HepG2 (cell line): ENCODE measurements around the gene FANCE. TPM values are rescaled to one million over a fixed set of nuclear protein-coding genes. Genes with fewer than 3 reads are reported as not detected.

ENCODE experiments used
- ATF2 ChIP-seq: sonication (generic); formaldehyde crosslinking; IDR thresholded peaks from 2 replicates; pipeline ENCODE4 v1.4.0; 2020; ENCODE audit warnings: missing genetic modification reagents
- ATM ChIP-seq: fragments of 450-650 bp; IDR thresholded peaks from 2 replicates; pipeline ENCODE4 v1.7.1; 2017; ENCODE audit warnings: mild to moderate bottlenecking, borderline replicate concordance
- CENPBD1 ChIP-seq: sonication (generic); formaldehyde crosslinking; IDR thresholded peaks from 2 replicates; pipeline ENCODE4 v1.8.0; 2022; ENCODE audit warnings: missing genetic modification reagents, low read depth, mild to moderate bottlenecking, borderline replicate concordance
- E2F1 ChIP-seq: sonication (generic); formaldehyde crosslinking; IDR thresholded peaks from 2 replicates; pipeline ENCODE4 v1.5.0; 2020; ENCODE audit warnings: missing genetic modification reagents
- ETV5 ChIP-seq: IDR thresholded peaks from 2 replicates; pipeline ENCODE4 v1.6.1; 2018; ENCODE audit warnings: missing biosample characterization, missing genetic modification reagents, inconsistent platforms, borderline replicate concordance
- FOXO1 ChIP-seq: sonication (generic); formaldehyde crosslinking; IDR thresholded peaks from 2 replicates; pipeline ENCODE4 v1.4.0; 2020; ENCODE audit warnings: missing genetic modification reagents
- GLMP ChIP-seq: sonication (generic); formaldehyde crosslinking; IDR thresholded peaks from 2 replicates; pipeline ENCODE4 v1.9.0; 2021; ENCODE audit warnings: missing genetic modification reagents, mild to moderate bottlenecking, borderline replicate concordance
- HCFC1 ChIP-seq: fragments of 150-350 bp; IDR thresholded peaks from 2 replicates; pipeline ENCODE4 v1.6.1; 2014; ENCODE audit warnings: low read depth, low read length
- HNRNPL ChIP-seq: fragments of 200-400 bp; formaldehyde crosslinking; IDR thresholded peaks from 2 replicates; pipeline ENCODE4 v1.6.1; 2017; ENCODE audit warnings: mild to moderate bottlenecking, low read depth, low read length
- KAT8 ChIP-seq: IDR thresholded peaks from 2 replicates; pipeline ENCODE4 v1.6.1; 2016; ENCODE audit warnings: missing genetic modification reagents, missing compliant biosample characterization
- MAX ChIP-seq: IDR thresholded peaks from 2 replicates; pipeline ENCODE4 v1.6.1; 2012; ENCODE audit warnings: inconsistent platforms
- NFIC ChIP-seq: IDR thresholded peaks from 2 replicates; pipeline ENCODE4 v1.6.1; 2012; ENCODE audit warnings: mild to moderate bottlenecking, low read length, inconsistent platforms
- NKX3-1 ChIP-seq: sonication (generic); formaldehyde crosslinking; IDR thresholded peaks from 2 replicates; pipeline ENCODE4 v1.5.0; 2020; ENCODE audit warnings: missing genetic modification reagents
- RCOR2 ChIP-seq: IDR thresholded peaks from 2 replicates; pipeline ENCODE4 v1.6.1; 2016; ENCODE audit warnings: missing biosample characterization, missing genetic modification reagents
- RXRA ChIP-seq: sonication (generic); formaldehyde crosslinking; IDR thresholded peaks from 2 replicates; pipeline ENCODE4 v1.5.1; 2020; ENCODE audit warnings: missing genetic modification reagents
- SPEN ChIP-seq: sonication (generic); formaldehyde crosslinking; IDR thresholded peaks from 2 replicates; pipeline ENCODE4 v1.5.1; 2020; ENCODE audit warnings: low read depth, mild to moderate bottlenecking, missing genetic modification reagents
- ZNF143 ChIP-seq: sonication (generic); formaldehyde crosslinking; IDR thresholded peaks from 2 replicates; pipeline ENCODE4 v1.4.0; 2020; ENCODE audit warnings: missing genetic modification reagents
- ZNF256 ChIP-seq: sonication (generic); formaldehyde crosslinking; conservative IDR thresholded peaks from 2 replicates; pipeline ENCODE4 v1.4.0; 2020; ENCODE audit warnings: missing genetic modification reagents
- ZNF512 ChIP-seq: sonication (generic); formaldehyde crosslinking; IDR thresholded peaks from 2 replicates; pipeline ENCODE4 v1.4.0; 2020; ENCODE audit warnings: mild to moderate bottlenecking, missing genetic modification reagents
- ZNF556 ChIP-seq: sonication (generic); formaldehyde crosslinking; IDR thresholded peaks from 2 replicates; pipeline ENCODE4 v1.4.0; 2020; ENCODE audit warnings: mild to moderate bottlenecking, missing genetic modification reagents, borderline replicate concordance
- ZNF558 ChIP-seq: sonication (generic); formaldehyde crosslinking; IDR thresholded peaks from 2 replicates; pipeline ENCODE4 v1.9.0; 2022; ENCODE audit warnings: mild to moderate bottlenecking, missing genetic modification reagents, borderline replicate concordance
- ZNF790 ChIP-seq: sonication (generic); formaldehyde crosslinking; IDR thresholded peaks from 2 replicates; pipeline ENCODE4 v1.8.0; 2022; ENCODE audit warnings: missing genetic modification reagents, mild to moderate bottlenecking, borderline replicate concordance
- polyA plus RNA-seq, 8 experiments: library from polyadenylated mRNA; depleted of rRNA in 3 of 8; stranded (reverse) in 7 of 8; unstranded in 1 of 8; fragments of >200 nt; fragmentation: Illumina TruSeq in 4 of 8; extraction: Trizol in 4 of 8; gene quantifications; 2 replicates each; pipeline versions ENCODE4 v1.2.1 to v1.2.3, GENCODE V29; 2011 to 2016; ENCODE audit warnings: low read depth in 4 of 8, missing spikeins in 1 of 8, mixed read lengths in 1 of 8; ENCODE audit not compliant: insufficient read depth in 1 of 8
- total RNA-seq, 5 experiments: library from RNA; depleted of rRNA; stranded (reverse); fragments of >200 nt; fragmentation: Illumina TruSeq; extraction: Trizol; gene quantifications; 2 replicates each; pipeline ENCODE4 v1.2.3, GENCODE V29; 2016; ENCODE audit warnings: low read depth in 1 of 5

Gene FANCE
- total and polyA plus RNA-seq, 2 of the 13 experiments (the other 11 are each of a cell fraction or from before 2014, with no cell fraction given): 7.1 to 11.2 TPM

- no peak for TF ChIP-seq RCOR2
- TF ChIP-seq ZNF143 (CRISPR knock-in tag): no peak; the same call in 1 of the 2 replicates
- TF ChIP-seq CENPBD1: no peak
- TF ChIP-seq HCFC1: no peak
- TF ChIP-seq NFIC: no peak
- TF ChIP-seq ATM: no peak
- peak; percentile 66 for TF ChIP-seq KAT8 (CRISPR knock-in tag)
- no peak for TF ChIP-seq ZNF512 (CRISPR knock-in tag)
- peak; percentile 92 for TF ChIP-seq ZNF790
- TF ChIP-seq HNRNPL: 0 out of 2 replicates have a peak, but pooled peaks have one; percentile 67
- no peak; the same call in 1 of the 2 replicates for TF ChIP-seq ZNF556 (CRISPR knock-in tag)
- TF ChIP-seq MAX: peak; percentile 97
- peak; percentile 85 for TF ChIP-seq ZNF256
- peak; percentile 55; the same call in 1 of the 2 replicates for TF ChIP-seq ATF2 (CRISPR knock-in tag)
- TF ChIP-seq E2F1: peak; percentile 51; the same call in 1 of the 2 replicates
- peak; percentile 90 for TF ChIP-seq ETV5
- no peak for TF ChIP-seq GLMP (CRISPR knock-in tag)
- peak; percentile 95 for TF ChIP-seq NKX3-1 (CRISPR knock-in tag)
- TF ChIP-seq ZNF558 (CRISPR knock-in tag): peak; percentile 99; the same call in 1 of the 2 replicates
- TF ChIP-seq SPEN: peak; percentile 73
- peak; percentile 52; the same call in 1 of the 2 replicates for TF ChIP-seq RXRA (CRISPR knock-in tag)
- no peak for TF ChIP-seq FOXO1
Observed at GRCh38 chr6:35497571-35498421, 45.7 kb downstream of the FANCE start (continued).
